ENCODE data around the gene LRP11. TPM values are rescaled to one million over a fixed set of nuclear protein-coding genes. Genes with fewer than 3 reads are reported as not detected.

Gene LRP11
- total RNA-seq, 1 donor from 2014 or later: 38.3 TPM

- no peaks in the 10 kb centered on the region for H3K4me1 ChIP-seq
- H3K36me3 ChIP-seq: no peaks in the 10 kb centered on the region
- no peak for ATAC-seq
- no peak for TF ChIP-seq CTCF (IDR thresholded peaks at IDR 0.05)
- H3K27ac ChIP-seq: no peak overlapping the region
- no peak for DNase-seq
- no peak overlapping the region for H3K4me3 ChIP-seq
- no peaks in the 10 kb centered on the region for H3K9me3 ChIP-seq
- no peaks in the 10 kb centered on the region for H3K27me3 ChIP-seq (ENCODE audit: low read depth)
- intact Hi-C loops (cut with DNase I): no loop called here
Observed at GRCh38 chr6:149888659-149889058, 24.5 kb upstream of the LRP11 start.

GRCh38 chr6:149888093-149888492, 23.9 kb upstream of the LRP11 start:
- no peak for DNase-seq
- H3K4me3 ChIP-seq: no peak overlapping the region
- no peaks in the 10 kb centered on the region for H3K27me3 ChIP-seq (ENCODE audit: low read depth)
- intact Hi-C loops (cut with DNase I): no loop called here
- TF ChIP-seq CTCF (IDR thresholded peaks at IDR 0.05): no peak
- H3K4me1 ChIP-seq: no peaks in the 10 kb centered on the region
- no peaks in the 10 kb centered on the region for H3K36me3 ChIP-seq
- H3K27ac ChIP-seq: no peak overlapping the region
- ATAC-seq: no peak
- H3K9me3 ChIP-seq: no peaks in the 10 kb centered on the region

GRCh38 chr6:149887343-149887742, 23.2 kb upstream of the LRP11 start:
- Histone ChIP-seq H3K27me3 (ENCODE audit: low read depth) (no peaks in the 10 kb centered on the region), H3K9me3 (no peaks in the 10 kb centered on the region), H3K4me1 (no peaks in the 10 kb centered on the region), H3K27ac (no peak overlapping the region), H3K4me3 (no peak overlapping the region), H3K36me3 (no peaks in the 10 kb centered on the region)
- TF ChIP-seq CTCF (IDR thresholded peaks at IDR 0.05): no peak
- ATAC-seq: no peak
- intact Hi-C loops (cut with DNase I): no loop called here
- no peak for DNase-seq

GRCh38 chr6:149885888-149886287, 21.7 kb upstream of the LRP11 start:
- Histone ChIP-seq H3K9me3 (no peaks in the 10 kb centered on the region), H3K4me1 (no peaks in the 10 kb centered on the region), H3K27ac (no peak overlapping the region), H3K36me3 (no peaks in the 10 kb centered on the region), H3K4me3 (no peak overlapping the region), H3K27me3 (ENCODE audit: low read depth) (no peaks in the 10 kb centered on the region)
- intact Hi-C loops (cut with DNase I): no loop called here
- no peak for DNase-seq
- no peak for ATAC-seq
- no peak for TF ChIP-seq CTCF (IDR thresholded peaks at IDR 0.05)

GRCh38 chr6:149884617-149885016, 20.5 kb upstream of the LRP11 start:
- Histone ChIP-seq H3K9me3 (no peaks in the 10 kb centered on the region), H3K27me3 (ENCODE audit: low read depth) (no peaks in the 10 kb centered on the region), H3K36me3 (no peaks in the 10 kb centered on the region), H3K27ac (no peak overlapping the region), H3K4me1 (no peaks in the 10 kb centered on the region), H3K4me3 (no peak overlapping the region)
- ATAC-seq (peak in 1 of 2 donors; percentile 18), DNase-seq (no peak)
- intact Hi-C loops (cut with DNase I): no loop called here
- TF ChIP-seq CTCF (IDR thresholded peaks at IDR 0.05): no peak

- no peaks in the 10 kb centered on the region for H3K27me3 ChIP-seq (ENCODE audit: low read depth)
- no peaks in the 10 kb centered on the region for H3K9me3 ChIP-seq
- TF ChIP-seq CTCF (IDR thresholded peaks at IDR 0.05): no peak
- H3K36me3 ChIP-seq: no peaks in the 10 kb centered on the region
- H3K4me1 ChIP-seq: no peaks in the 10 kb centered on the region
- intact Hi-C loops (cut with DNase I): no loop called here
- DNase-seq: peak; percentile 79
- ATAC-seq: peak; percentile 83 to 93
- no peak overlapping the region for H3K27ac ChIP-seq
- no peak overlapping the region for H3K4me3 ChIP-seq
Observed at GRCh38 chr6:149884215-149884614, 20.1 kb upstream of the LRP11 start.
